ENCODE data around the gene TTC23.
"Not testable (repeated sequence)": the region's sequence is repeated elsewhere in the genome, so short reads cannot be mapped to it uniquely, and the experiment has no call there.

Gene TTC23

GRCh38 chr15:99118258-99118632 is 131.1 kb downstream of the TTC23 start:
- no peak for DNase-seq

DNA sequence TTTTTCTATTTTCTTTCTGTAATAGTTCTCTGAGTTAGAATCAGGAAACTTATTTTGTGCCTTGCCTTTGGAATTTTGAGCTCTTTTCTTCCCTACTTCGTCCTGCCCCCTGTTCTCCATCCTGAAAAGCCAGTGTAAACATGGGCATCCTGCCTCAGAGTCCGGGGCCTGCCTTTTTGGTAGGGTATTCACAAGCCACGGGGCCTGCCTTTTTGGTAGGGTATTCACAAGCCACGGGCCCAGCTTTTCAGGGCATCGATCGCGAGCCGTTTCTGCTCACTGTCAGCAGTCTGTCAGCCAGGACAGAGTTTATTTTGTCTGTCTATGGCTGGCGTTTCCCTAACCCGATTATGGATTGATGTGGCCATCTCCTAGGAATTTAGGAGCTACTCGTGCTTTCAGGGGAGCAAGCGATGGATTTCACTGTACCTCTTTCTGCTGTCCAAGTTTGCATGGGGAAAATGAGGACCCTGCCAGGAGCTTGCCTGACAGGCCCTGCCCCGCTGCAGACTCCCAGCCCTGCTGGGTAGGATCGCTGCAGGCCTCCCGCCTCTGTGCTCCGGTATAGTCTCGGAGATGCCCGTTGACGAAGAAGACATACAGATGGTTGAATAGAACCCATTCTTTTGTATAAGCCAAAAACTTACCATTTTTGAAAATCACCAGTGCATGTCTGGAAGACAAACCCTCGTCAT is 131.7 kb downstream of the TTC23 start:
- no peak for DNase-seq

GRCh38 chr15:99117111-99117510 is 132.3 kb downstream of the TTC23 start:
- no peak for DNase-seq

DNA sequence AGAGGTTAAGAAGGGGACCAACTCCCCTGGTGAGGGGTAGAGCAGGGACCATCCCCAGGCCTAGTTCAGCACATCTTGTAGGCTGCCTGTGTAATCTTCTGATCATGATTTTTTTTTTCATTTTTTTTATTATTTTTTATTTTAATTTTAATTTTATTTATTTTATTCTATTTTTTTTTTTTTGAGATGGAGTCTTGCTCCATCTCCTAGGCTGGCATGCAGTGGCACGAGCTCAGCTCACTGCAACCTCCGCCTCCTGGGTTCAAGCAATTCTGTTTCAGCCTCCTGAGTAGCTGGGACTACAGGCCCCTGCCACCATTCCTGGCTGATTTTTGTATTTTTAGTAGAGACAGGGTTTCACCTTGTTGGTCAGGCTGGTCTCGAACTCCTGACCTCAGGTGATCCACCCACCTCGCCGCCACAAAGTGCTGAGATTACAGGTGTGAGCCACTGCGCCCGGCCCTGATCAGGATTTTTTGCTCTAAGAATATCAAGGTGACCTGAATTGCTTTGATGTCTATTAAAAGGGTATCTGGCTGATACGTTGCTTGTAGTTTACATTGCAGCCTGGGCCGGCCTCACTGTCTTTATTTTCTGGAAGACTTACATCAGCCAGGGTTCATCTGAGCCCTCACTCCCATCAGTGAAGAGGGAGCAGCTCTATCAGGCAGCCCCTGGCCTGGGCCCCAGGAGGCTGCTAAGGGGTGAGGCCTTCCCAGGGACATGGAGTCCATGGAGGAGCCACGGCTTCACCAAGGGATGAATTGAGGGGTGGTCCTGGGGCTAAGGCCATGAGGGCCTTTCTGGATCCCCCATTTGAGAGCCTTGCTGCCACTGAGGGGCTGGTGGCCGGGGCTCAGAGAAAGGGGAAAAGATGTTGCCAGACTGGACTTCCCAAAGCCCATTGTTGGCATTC is 133.8 kb downstream of the TTC23 start:
- DNase-seq: no peak

GRCh38 chr15:99114511-99115299 is 134.7 kb downstream of the TTC23 start:
- no peak for DNase-seq

- no peak for DNase-seq
Measured at GRCh38 chr15:99113547-99114271, 135.7 kb downstream of the TTC23 start.

- not testable (repeated sequence) for DNase-seq
Measured at GRCh38 chr15:99111641-99112040, 137.7 kb downstream of the TTC23 start.

DNA sequence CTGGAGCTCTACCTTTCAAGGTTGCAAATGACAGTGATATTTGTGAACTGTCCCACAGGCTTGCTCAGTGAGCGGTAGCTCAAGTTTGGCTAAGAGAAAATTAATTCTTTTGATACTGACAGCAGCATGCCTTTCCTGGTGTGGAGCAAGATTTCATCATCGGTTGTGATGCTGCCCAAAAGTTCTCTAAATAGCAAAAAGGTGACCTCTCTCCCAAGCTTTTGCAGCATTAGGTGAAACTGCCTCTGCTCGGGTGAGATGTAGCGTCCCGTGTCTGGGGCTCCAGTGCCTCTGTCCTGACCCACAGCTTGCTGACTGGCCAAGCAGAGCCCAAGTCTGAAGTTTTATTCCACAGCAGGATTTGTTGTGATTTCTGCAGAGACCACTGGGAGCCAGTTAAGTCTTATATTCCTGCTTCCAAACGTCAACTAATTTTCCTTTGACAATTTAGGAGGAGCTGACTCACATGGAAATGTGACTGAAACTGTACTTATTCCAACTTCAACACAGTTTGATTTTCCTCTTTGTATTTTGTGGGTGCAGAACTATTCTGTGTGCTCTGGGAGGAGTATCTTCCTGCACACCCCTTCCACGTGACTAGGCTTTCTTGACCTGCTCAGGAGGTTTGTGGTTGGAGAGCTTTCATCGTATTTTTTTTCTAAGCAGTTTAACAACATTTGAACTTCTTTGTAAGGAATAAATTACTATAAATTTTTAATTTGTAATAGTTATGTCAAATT is 138.6 kb downstream of the TTC23 start:
- DNase-seq: no peak

DNA sequence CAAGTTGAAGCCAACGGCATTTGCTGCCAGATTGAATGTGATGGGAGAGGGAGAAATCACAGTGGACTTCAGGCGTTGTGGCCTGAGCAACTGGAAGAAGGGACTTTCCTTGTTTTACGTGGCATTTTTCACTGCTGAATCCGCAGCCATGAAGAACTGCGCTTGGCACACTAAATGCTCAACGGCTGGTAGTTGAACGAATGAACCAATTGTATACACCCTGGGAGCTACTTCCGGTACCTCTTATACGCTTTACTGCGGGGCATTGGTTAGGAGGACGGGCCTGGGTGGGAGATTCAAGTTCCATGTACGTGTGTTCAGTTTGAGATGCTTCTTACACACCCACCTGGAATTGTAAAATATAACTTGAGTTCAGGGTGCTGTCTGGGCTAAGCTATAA is 139.3 kb downstream of the TTC23 start:
- DNase-seq: no peak

GRCh38 chr15:99109555-99110021 is 139.8 kb downstream of the TTC23 start:
- DNase-seq: no peak

- DNase-seq: no peak
Measured at GRCh38 chr15:99108993-99109392, 140.4 kb downstream of the TTC23 start.

- no peak for DNase-seq
Measured at GRCh38 chr15:99106417-99107220, 142.8 kb downstream of the TTC23 start.

- peak; percentile 43 for DNase-seq
Measured at GRCh38 chr15:99105514-99106341, 143.7 kb downstream of the TTC23 start.

- DNase-seq: peak; percentile 49
Measured at GRCh38 chr15:99104788-99105513, 144.4 kb downstream of the TTC23 start, which contains the start of gene SYNM. Gene SYNM, plus strand, starts transcription at chr15:99105080. Its CDS starts 120 bp downstream, at chr15:99105200.

- no peak for DNase-seq
Measured at GRCh38 chr15:99103279-99103678, 146.1 kb downstream of the TTC23 start.

- DNase-seq: no peak
Measured at GRCh38 chr15:99102332-99103235, 146.8 kb downstream of the TTC23 start.

DNA sequence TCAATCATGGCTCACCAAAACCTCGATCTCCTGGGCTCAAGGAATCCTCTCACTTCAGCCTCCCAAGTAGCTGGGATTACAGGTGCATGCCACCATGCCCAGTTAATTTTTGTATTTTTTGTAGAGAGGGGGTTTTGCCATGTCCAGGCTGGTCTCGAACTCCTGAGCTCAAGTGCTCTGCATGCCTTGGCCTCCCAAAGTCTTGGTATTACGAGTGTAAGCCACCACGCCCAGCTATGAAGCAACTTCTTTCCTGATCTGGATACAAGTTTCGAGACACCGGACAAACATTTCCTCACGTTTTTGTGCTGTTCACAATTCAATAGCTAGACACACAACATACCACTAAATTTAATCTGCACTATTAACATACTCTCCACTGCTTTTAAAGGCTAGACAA is 147.9 kb downstream of the TTC23 start:
- no peak for DNase-seq

All from hematopoietic multipotent progenitor cell treated with erythropoietin and hydrocortisone succinate and interleukin-3 and kit ligand, for 8 days (in vitro differentiated cells).